ENCODE results near the gene ARHGAP15.

Gene ARHGAP15

DNA sequence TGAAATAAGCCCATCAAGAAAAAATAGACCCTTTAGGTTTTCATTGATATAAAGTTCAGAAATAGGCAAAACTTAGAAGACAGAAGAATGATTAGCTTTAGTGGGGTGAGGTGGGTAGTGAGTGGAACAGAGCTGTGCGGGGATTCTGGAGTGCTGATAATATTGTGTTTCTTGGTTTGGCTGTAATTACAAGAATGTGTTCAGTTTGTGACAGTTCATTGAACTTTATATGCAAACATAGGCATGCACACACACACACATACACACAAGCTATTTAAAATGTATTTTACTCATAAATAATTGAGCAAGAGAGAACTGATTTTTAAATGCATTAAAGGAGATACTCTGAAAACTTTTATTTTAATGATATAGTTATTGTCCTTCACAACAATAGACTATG, 17.1 kb downstream of the ARHGAP15 start:
- no peak for DNase-seq

DNA sequence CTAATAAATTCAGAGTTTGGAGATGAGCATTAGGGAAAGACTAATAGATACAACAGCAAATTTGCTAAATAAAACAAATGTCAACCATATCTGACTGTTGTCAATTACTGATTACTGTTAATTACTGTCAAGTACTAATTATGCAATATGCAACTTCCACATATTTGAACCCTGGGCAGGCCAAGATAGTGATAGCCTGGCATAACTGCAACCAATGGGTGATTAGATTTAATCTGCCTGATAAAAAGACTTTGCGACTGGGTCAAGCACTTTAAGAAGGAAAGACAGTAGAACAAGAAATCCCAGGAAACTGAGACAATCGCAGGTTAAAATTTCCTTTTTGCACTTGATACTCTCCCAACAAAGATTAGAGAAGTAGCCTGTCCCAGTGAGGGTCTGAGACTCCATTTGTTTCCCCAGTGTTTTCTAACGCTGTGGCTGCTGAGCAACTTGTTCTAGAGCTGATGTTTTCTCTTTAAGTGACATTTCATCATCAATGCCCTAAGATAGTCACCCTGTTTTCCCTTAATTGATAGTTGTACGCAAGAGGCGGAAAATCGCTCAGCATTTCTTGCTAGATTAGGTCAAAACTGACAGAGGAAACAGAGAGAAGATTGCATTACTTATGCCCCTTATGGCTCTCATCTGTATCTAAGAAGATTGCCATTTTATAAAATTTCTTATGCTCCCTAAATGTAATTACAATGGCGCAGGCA, 17.8 kb downstream of the ARHGAP15 start:
- DNase-seq: no peak

DNA sequence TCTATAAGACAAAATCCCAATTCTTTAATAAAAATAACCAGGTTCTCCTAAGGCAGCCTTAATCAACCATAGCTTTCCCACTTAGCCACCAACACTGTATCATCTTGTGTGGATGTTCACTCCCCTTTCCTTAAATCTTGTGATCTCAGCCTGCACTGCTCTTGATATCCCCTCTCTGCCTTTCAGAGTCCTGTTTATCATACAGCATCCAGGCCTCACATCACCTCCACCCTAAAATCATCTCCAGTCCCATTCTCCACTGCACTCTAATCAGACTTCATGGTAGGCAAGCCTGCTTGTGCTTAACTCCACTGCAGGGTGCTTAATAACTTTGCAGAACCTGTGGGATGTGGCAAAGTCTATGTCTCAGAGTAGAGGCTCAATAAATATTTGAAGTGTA, 18.8 kb downstream of the ARHGAP15 start:
- DNase-seq: no peak

DNA sequence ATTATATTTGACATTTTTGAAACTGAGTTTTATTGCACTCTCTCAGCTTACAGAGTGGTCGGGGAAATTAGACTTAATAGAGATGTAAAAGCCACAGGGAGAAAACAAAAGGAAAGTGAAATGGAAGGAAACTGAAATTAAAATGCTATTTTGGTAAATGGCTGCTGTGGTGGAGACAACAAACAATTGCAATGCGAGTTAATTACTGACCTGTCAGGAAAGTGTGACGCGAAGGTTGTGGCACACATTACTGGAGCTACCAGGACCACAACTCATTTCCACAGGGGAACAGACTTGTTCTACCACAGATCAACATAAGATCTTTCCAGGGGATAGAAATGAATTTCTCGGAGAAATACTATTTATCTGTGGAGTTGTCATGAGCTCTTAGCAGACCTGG, 19.5 kb downstream of the ARHGAP15 start:
- no peak for DNase-seq

DNA sequence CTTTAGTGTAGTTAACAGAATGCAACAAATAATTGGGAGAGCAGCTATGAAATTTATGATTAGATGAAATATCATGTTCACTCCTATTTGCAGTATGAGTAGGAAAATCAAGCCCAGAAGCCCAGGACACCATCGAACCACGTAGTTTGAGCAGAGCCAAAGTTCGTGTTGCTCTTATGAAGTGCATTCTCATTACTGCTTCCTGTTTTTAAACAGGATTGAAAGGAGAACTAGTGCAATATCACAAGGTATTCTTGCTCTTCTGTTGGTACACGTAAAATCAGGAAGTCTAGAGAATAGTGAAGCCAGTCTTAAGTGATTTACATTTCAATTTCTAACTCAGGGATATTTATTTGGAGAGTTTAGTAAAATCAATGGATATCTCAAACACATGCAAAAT, 21.1 kb downstream of the ARHGAP15 start:
- DNase-seq: no peak

DNA sequence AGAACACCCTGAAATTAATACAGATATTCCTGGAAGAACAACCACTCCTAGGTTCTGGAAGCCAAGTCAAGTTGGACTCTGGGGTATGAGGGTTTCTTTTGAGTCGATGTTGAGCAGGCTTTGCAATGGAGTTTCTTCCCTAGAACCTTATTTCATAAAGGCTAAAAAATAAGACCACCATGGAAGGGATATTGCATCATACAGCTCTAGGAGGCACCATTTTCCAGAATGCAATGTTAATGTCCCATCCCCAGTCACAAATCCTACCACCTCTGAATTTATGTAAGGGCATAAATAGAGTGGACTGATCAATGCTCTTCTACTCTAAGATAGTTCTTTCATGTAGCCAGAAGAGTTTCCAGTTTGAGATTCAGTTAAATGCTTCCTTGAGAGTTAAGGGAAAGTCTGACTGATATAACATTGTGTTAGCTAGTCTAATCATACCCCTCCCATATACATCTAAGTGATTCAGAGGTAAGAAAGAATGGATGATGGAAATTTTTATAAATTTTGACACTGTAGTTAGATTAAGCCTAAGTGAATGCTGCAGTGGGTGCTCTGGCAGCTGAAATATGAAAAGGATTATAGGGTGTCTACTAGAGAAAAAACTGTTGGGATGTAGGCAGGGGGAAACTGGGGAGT, 22.0 kb downstream of the ARHGAP15 start:
- DNase-seq: no peak

DNA sequence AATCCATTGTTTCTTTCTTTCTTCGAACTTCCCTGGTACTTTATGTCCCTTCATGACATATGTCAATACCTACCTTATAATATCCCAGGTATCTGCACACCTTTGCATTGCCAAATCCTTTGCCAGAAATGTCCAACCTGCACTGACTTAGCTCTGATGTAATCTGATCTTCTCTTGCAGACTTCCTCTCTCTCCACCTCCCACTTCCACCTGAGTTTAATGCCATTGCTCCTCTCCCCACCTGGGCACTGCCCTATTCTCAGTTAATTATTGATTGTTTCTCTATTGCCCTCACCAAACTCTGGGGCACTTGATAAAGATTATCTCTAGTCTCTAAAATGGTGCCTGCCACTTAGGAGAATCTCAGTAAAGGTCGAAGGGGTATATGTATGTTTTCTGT, 23.0 kb downstream of the ARHGAP15 start:
- DNase-seq: no peak

DNA sequence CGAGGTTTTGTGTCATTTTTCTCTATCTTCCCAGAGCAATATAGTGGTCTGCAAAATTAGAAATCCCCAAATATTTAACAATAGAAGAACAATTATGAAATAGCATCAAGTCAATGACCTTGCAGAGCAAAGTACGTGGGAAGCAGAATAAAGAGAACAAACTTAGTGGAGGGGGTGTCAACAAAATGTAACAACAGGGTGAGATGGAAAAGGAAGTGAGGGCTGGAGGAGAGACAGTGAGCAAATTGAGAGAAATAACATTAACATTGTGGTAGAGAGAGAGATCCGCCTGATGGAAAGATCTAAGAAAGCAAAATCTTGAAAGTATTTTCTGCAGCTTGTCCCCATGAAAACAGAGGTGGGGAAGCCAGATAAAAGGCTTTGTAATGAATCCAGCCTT, 23.4 kb downstream of the ARHGAP15 start:
- DNase-seq: no peak

DNA sequence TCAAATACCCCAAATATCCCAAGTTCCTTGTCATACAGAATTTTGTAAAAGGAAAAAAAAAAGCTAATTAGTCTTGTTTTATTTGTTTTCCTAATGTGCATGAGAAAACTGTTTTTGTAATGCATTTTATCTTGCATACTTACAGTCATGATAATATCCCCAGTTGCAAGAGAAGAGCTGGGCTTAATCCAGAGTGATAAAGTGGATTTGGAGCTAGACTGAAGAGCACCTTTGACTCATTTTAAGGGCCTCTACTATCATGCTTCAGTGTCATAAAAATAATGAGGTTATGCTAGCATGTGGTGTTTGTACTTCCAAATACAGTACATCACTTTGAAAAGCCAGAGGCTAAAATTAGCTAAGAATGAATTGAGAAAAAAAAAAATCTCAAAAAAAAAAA, 26.4 kb downstream of the ARHGAP15 start:
- no peak for DNase-seq

DNA sequence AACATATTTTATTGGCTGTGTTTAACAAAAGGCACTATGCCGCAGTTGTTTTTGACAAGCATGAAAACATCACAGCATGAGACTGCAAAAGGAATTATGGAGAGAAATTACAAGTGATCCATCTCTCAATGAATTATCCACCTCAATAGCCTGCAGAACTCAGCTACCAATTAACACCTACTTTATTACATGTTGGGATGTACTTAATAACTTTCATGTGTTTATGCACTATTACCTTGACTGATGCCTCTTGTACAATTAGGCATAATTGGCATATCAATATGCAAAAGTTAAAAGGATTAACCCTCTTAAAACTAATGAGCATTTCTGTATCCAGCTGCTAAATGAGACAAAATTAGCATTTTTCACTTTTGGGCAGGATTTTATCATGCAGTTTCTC, 27.8 kb downstream of the ARHGAP15 start:
- DNase-seq: no peak

DNA sequence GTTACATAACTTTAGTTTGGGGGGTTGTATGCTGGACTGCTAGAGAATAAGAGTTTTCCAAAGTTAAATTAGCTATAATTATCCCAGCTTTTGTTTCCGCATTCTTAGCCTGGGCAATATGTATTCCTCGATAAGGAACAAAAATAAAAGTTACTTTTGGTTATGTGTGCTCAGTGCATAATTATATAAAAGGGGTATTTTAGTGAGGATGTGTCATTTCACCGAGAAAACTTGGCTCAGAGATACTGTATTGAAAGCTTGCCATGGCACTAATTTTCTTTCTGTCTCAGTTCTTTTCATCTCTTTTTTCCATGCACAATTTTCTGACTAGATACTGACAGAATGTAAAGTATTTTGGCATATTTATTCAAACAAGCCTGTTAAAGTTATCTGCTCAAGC, 28.2 kb downstream of the ARHGAP15 start:
- DNase-seq: no peak

DNA sequence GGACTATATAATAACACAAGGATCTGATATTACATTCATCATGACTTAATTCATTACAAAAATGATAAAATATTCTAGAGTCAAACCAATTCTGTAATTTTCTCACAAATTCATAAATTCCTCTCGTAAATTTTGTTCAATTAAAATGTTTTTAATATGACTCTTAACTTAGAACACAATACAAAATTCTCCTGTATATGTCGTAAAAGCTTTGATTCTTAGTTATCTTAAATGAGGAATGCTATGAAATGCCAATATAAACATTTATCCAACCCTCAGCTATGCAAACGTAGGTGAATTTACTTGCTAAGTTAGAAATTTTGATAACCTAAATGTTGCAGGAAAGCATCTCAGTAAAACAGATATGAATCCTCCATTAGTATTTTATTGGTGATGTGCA, 28.9 kb downstream of the ARHGAP15 start:
- DNase-seq: no peak

DNA sequence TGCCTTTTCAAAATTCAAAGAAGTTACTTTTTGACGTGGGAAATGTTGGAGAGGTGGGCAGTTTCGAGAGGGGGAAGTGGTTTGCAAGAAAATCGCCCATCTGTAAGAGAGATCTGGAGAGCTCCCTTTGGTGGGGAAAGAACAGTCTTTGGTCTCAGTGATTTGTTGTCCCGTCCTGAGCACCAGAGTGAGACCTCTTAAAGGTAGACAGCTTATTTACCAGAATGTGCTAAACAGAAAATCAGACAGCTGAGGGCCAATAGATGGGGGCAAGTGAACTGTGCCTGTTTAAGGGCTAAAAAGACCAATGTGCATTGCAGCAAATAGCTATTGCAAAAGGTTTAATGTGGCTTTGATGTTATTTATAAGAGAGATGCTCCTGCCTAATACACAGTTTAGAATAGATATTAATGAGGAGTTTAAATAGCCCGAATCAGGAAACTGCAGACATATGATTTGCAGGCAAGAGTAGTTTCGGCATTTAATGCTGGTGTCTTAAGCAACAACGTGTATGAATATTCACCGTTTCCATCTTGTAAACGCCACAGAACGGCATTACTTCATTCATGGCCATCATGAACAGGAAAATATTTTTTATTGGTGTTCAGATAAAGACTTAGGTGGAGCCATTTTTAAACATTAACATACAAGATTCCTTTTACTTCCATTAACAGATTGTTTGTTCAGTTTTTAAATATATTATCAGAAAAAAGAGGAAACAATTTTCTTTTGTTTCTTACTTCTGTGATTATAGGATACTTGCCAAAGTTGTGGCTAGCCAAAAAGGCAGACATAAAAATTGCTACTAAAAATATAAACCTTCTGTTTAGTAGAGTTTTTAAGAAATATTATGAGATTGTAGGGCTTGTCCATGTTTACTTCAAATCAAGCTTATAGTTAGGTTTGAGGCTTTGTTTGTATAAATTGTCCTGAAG, 29.6 kb downstream of the ARHGAP15 start:
- no peak for DNase-seq

DNA sequence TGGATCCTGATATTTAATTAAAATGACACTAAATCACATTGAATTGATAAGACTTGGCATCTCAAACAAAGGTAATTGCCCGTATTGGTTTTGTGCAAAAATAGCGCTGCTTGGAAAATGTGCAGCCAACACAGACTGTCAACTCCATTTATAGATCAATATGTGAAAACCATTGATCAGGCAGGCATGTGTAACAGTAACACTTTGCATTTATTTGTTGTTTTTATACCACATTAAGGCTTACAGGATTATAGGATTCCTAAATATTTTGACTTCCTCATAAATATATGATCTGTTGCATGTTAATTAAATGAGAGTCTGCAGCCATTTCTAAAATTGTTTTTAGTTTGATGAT, 30.2 kb downstream of the ARHGAP15 start:
- no peak for DNase-seq

DNA sequence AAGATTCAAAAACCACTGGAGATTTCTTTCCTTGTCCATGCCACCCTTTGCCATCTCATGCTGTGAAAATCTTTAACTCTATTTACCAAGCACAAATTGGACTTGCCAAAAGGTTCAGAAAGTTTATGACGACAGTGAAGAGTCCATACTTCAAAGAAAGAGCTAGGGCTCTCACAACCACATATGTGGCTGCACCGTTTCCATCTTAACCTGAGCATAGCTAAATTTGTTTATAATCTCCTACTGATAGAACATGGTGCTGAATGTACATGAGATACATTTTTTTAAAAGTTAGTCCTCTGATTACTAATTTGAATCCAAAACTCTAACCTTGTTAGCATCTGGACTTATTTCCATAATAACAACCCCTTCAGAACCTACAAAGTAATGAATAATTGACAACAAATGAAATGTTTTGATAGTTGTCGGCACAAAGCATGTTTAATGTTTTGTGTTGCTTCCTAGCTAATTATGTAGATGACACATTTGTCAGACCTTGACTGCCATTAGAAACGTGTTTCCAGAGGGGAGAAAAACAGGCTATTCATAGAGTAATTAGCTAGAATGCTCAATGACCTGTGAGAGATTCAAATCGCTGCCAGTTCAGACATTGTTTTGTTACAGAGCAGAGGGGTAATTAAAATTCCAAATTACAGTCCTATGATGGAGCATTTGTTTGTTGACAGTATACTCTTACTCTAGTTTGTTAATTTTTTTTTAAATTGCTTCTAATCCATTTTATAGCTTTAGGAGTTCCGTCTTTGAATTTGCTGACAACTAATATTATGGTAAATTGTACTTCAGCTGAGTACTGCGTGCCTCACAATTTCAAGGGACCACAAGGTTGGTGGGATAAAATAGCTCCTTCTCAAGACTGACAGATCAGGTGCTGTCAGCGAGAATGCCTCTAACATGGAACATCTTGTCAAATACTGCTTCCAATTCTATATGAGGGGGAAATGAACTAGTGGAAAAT, 31.8 kb downstream of the ARHGAP15 start:
- no peak for DNase-seq

DNA sequence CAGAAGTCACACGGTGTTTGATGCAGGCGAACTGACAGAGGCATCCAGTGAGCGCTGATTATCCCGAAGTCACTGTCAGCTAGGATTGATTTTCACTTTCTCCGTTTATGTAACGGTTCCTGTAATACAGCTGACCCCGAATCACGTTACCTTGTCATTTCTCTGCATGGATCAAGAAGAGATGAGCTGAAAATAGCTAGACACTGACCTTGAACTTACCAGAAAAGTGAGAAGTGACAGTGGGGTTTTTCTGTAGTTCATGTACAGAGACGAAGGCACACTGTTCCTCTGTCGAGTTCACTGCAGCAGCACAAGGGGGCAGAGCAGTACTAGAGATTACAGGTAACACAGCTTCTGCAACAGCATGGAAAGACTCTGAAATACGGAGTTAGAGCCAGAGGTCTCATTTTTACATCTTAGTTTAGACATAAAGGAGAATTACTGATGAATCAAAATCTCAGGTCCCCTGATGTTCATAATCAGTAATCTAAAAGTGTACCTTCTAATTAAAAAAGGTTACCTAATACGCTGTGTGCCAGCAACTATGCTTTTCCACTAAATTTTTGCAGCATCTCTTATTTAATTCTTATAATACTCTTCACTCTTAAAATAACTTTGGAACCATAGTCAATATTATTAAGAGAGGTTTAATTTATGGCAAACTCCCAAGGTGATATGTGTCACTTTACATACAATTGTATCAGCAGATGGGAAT, 33.1 kb downstream of the ARHGAP15 start:
- no peak for DNase-seq

DNA sequence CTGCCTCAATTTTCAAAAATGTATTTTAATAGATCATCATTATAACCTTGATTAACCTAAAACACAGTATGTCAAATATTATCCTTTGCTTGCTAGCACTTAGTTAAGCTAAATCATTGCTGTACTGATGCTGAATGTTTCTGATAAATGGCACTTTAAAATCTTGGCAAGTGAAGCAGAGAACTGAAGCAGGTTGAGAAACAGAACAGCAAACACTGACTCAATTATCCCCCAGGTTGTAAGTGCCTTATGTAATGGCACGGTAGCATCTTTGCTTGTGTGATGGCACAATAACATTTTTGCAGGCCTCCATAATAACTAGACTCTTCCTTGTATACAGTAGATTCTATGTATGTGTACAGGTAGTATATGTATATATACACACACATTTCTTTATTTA, 33.8 kb downstream of the ARHGAP15 start:
- no peak for DNase-seq

DNA sequence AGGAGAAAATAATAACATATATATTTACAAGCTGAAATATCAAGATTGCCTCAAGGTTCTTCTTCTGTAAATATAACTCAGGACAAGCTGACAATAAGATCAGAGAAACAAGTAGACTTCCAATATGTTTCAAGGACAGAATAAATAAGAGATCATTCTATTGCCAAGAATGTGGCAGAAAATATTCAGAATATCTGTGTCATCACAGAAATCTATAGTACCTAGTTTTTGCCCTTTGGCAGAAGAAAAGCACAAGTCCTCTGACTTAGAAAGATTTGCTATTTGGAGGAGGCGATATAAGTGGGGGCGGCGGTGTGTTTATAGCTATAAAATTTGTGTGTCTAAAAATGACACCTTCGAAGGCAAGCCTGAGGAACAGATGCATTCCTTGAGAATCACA, 34.3 kb downstream of the ARHGAP15 start:
- no peak for DNase-seq

DNA sequence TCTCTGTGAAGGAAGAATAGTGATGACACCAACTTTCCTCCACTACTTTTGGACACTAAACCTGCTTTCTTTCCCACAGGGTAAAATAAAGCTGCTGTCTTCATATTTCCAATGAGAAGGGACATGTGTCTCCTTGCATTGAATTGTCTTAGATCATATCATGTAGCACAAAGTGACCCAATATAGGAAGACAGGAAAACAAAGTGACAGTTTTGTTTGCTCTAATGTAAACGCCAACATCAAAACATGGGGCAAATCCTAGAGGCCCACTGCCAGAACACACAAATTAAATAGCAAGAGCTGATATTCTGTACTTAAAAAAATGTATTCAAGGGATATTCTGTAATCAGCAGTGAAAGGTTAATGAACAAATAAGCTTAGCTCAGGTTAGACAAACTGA, 36.1 kb downstream of the ARHGAP15 start:
- no peak for DNase-seq

DNA sequence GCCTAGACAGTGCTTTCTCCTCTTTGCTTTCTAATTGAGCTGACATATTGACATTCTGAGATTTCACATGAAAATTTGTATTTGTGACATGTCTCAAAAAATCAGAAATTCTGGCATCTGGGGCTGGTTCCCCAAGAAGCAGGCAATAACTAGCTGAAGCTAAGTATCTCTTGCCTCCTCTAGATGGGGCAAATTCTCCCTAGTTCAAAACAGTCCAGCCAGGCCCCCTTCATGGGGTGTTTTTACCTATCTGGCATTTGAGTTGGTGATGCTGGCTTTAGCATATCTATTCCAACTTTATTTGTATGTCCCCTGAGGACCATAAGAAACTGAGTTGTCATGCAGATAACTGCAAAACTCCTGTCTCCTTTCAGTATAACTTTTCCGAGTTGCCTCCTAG, 39.9 kb downstream of the ARHGAP15 start:
- DNase-seq: no peak

DNA sequence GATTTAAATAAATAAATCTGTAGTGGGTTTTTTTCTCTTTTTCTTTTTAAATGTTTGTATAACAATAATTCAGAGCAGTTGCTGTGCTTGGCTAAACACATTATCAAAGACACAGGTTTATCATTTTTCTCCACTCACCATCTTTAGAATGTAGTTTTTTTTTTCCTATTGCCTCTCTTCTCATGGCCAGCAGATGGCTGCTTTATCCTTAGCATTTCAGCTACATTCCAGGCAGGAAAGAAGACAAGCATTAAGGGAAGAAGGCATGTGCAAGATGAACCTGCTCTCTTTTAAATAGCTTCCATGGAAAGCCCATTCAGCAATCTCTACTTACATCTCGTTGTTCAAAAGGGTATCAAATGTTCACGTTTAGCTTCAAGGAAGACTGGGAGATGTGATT, 42.6 kb downstream of the ARHGAP15 start:
- DNase-seq: no peak

DNA sequence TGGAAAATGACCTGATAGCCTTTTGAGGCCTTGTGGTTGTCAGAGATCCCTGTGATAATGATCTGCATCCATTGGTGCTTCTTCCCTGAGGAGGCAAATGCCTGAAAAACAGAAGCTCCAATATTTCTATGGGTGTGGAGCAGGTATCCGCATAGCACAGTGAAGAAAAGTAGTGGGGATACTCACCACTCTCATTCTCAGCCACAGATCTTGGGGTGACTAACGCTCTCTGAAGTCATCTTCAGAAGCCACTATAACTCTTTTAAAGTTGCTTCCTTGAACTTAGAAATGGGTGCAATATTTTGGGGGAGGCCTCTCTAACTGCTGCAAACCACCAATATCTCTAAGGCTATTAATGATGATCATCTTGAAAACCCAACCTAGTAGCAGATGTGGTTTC, 46.2 kb downstream of the ARHGAP15 start:
- no peak for DNase-seq

Measured in right forelimb (tissue), 1 donor.